HG03175 (cell line): ENCODE results near the gene IRF6.

Experiments
- ATAC-seq: cut with Tn5 transposase; IDR thresholded peaks from one replicate; pipeline ENCODE4 v1.9.1; 2021; ENCODE audit warnings: mild to moderate bottlenecking, moderate library complexity; ENCODE audit not compliant: unreplicated experiment

IRF6 gene

DNA sequence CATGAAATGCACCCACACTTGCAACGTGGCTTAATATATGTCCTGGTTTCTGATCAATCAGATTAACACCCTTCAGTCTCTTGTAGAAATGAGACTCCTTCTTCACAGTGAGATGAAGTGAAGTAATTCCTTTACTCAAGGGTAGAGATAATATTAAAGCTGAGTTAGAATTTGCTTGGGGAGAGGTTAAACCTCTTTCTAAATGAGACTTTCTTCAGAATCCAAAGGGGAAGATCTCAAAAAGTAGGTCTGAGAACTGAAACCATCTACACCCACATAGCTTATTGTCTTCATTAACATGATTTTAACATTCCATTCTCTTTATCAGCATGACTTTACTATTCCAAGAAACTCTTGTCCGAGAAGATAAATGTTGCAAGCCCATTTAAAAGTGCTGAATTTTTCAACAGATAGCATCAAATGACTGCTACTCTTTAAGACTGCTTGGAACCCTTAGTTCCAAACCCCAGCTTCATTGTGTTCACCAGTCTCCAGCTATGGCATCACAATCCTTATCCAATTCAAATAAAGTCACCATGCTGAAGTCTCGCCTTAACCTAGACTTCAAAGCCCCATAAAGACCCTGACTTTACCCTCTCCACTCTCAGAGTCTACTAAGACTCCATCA is 69.3 kb downstream of the IRF6 start:
- no peak for ATAC-seq
